IMR-90 (cell line): Measurements from ENCODE around the gene LCTL. TPM values are rescaled to one million over a fixed set of nuclear protein-coding genes. Genes with fewer than 3 reads are reported as not detected.

Experiments
- ATAC-seq: fragments of 200-7000 bp; cut with Tn5 transposase; 2 replicates; pipeline ENCODE4 v1.9.1; 2020; ENCODE audit warnings: low read depth, mild to moderate bottlenecking, moderate library complexity
- Bru-seq: library from RNA; stranded (reverse); fragments of 400-500 nt; gene quantifications from one replicate; lab custom pipeline; 2021; lab: Mats Ljungman, UMichigan
- BruChase-seq, 2 experiments: library from RNA; stranded (reverse); fragments of 400-500 nt; gene quantifications; one replicate each; lab custom pipeline; 2021; lab: Mats Ljungman, UMichigan
- BruUV-seq: library from RNA; stranded (reverse); fragments of 400-500 nt; replicated peaks from 2 replicates; lab custom pipeline; 2021; lab: Mats Ljungman, UMichigan
- CTCF ChIA-PET: fragments of 300-600 bp; formaldehyde crosslinking; extraction: SDS; loops from one replicate; lab custom pipeline; 2021; ENCODE audit warnings: antibody characterized with exemption; lab: Yijun Ruan, JAX
- POLR2A ChIA-PET: fragments of 300-600 bp; sonication (Branson Sonifier 250); formaldehyde crosslinking; loops from one replicate; lab custom pipeline; 2022; ENCODE audit warnings: antibody characterized with exemption; ENCODE audit not compliant: unreplicated experiment; lab: Charles Lee
- DNase-seq: peaks from one replicate; pipeline ENCODE4 v3.0.0; 2013
- H2AFZ ChIP-seq: replicated peaks from 2 replicates; pipeline ENCODE3; 2013; ENCODE audit warnings: low read length, mild to moderate bottlenecking; ENCODE audit not compliant: poor library complexity
- H2AK5ac ChIP-seq: 2 replicates; pipeline ENCODE4 v1.6.1; 2013; ENCODE audit warnings: low read depth, low read length, inconsistent platforms
- H2AK9ac ChIP-seq: replicated peaks from 2 replicates; pipeline ENCODE3; 2013; ENCODE audit warnings: mild to moderate bottlenecking, low read depth, low read length, moderate library complexity; ENCODE audit not compliant: poor library complexity
- H2BK120ac ChIP-seq: 2 replicates; pipeline ENCODE4 v1.6.1; 2013; ENCODE audit warnings: low read depth, low read length, inconsistent platforms
- H2BK15ac ChIP-seq: 3 replicates; pipeline ENCODE4 v1.6.1; 2013; ENCODE audit warnings: low read depth, low read length, inconsistent platforms
- H2BK20ac ChIP-seq: 2 replicates; pipeline ENCODE4 v1.6.1; 2013; ENCODE audit warnings: low read depth, mild to moderate bottlenecking, inconsistent platforms, low read length, moderate library complexity
- H2BK5ac ChIP-seq: 2 replicates; pipeline ENCODE4 v1.6.1; 2013; ENCODE audit warnings: mild to moderate bottlenecking, low read depth, low read length, inconsistent platforms; ENCODE audit not compliant: poor library complexity, severe bottlenecking
- H3K14ac ChIP-seq: replicated peaks from 2 replicates; pipeline ENCODE4 v1.6.1; 2013; ENCODE audit warnings: low read depth, low read length, inconsistent platforms
- H3K18ac ChIP-seq: 2 replicates; pipeline ENCODE4 v1.6.1; 2013; ENCODE audit warnings: low read depth, low read length, control low read depth
- H3K23ac ChIP-seq: 2 replicates; pipeline ENCODE4 v1.6.1; 2013; ENCODE audit warnings: low read depth, low read length, inconsistent platforms
- H3K27ac ChIP-seq: 2 replicates; pipeline ENCODE4 v1.5.1; 2013; ENCODE audit warnings: mild to moderate bottlenecking, control low read depth, low read length; ENCODE audit not compliant: insufficient read depth
- H3K27me3 ChIP-seq: 2 replicates; pipeline ENCODE4 v1.6.1; 2013; ENCODE audit warnings: low read length; ENCODE audit not compliant: control insufficient read depth, insufficient read depth
- H3K36me3 ChIP-seq: 2 replicates; pipeline ENCODE4 v1.6.1; 2013; ENCODE audit warnings: low read length, mixed read lengths; ENCODE audit not compliant: control insufficient read depth, insufficient read depth
- H3K4ac ChIP-seq: 2 replicates; pipeline ENCODE4 v1.6.1; 2013; ENCODE audit warnings: low read depth, low read length, inconsistent platforms
- H3K4me1 ChIP-seq: 2 replicates; pipeline ENCODE4 v1.6.1; 2013; ENCODE audit warnings: low read length, mixed read lengths; ENCODE audit not compliant: control insufficient read depth, insufficient read depth
- H3K4me2 ChIP-seq: 2 replicates; pipeline ENCODE4 v1.6.1; 2013; ENCODE audit warnings: low read depth, mild to moderate bottlenecking, control low read depth, low read length, moderate library complexity
- H3K4me3 ChIP-seq: 2 replicates; pipeline ENCODE4 v1.5.1; 2013; ENCODE audit warnings: low read depth, mild to moderate bottlenecking, control low read depth, low read length, moderate library complexity; ENCODE audit not compliant: insufficient read depth
- H3K56ac ChIP-seq: 2 replicates; pipeline ENCODE4 v1.6.1; 2013; ENCODE audit warnings: low read length, inconsistent platforms; ENCODE audit not compliant: insufficient read depth; ENCODE audit errors: extremely low read depth
- H3K79me1 ChIP-seq, 2 experiments: 2 replicates each; pipeline ENCODE4 v1.6.1; 2013; ENCODE audit warnings: low read length in 2 of 2, inconsistent platforms in 1 of 2, low read depth in 1 of 2
- H3K9ac ChIP-seq: 2 replicates; pipeline ENCODE4 v1.6.1; 2013; ENCODE audit warnings: low read depth, low read length, control low read depth
- H3K9me1 ChIP-seq: 2 replicates; pipeline ENCODE4 v1.6.1; 2013; ENCODE audit warnings: low read length, inconsistent platforms; ENCODE audit not compliant: insufficient read depth
- H3K9me3 ChIP-seq: 2 replicates; pipeline ENCODE4 v1.6.1; 2013; ENCODE audit warnings: low read length; ENCODE audit not compliant: control insufficient read depth, insufficient read depth
- H4K20me1 ChIP-seq: 2 replicates; pipeline ENCODE4 v1.6.1; 2013; ENCODE audit warnings: low read length, inconsistent platforms; ENCODE audit not compliant: insufficient read depth
- H4K5ac ChIP-seq: 2 replicates; pipeline ENCODE4 v1.6.1; 2013; ENCODE audit warnings: mild to moderate bottlenecking, low read depth, low read length, control low read depth
- H4K8ac ChIP-seq, 2 experiments: 2 replicates each; pipeline ENCODE4 v1.6.1; 2013; ENCODE audit warnings: low read depth in 2 of 2, low read length in 2 of 2, control low read depth in 1 of 2, inconsistent platforms in 1 of 2
- H4K91ac ChIP-seq: 2 replicates; pipeline ENCODE4 v1.6.1; 2013; ENCODE audit warnings: low read depth, low read length, inconsistent platforms; ENCODE audit not compliant: insufficient read depth
- MAFK ChIP-seq: IDR thresholded peaks from 2 replicates; pipeline ENCODE4 v1.6.1; 2012; ENCODE audit warnings: low read depth, low read length, improper control_type of control experiment
- RAD21 ChIP-seq: IDR thresholded peaks from 2 replicates; pipeline ENCODE4 v1.6.1; 2012; ENCODE audit warnings: low read length, improper control_type of control experiment
- WGBS, 2 experiments: methylation state at CpG; one replicate each; pipeline versions ENCODE4 v1.1.5 to v1.1.7; 2013; ENCODE audit warnings: missing lambda C conversion rate in 2 of 2; ENCODE audit not compliant: insufficient read length in 1 of 2; ENCODE audit errors: extremely low coverage in 2 of 2; 5-methylcytosine and 5-hydroxymethylcytosine counted together
- dilution Hi-C: fragments of 300-500 bp; cut with HindIII; formaldehyde crosslinking; loops from one replicate; pipeline ENCODE4 v1.14.3; 2018; ENCODE audit warnings: low sequenced_read_pairs; ENCODE audit not compliant: unreplicated experiment
- in situ Hi-C: fragments of 300-500 bp; cut with MboI; formaldehyde crosslinking; loops from 3 replicates; pipeline ENCODE4 v1.14.3; 2019; ENCODE audit warnings: low sequenced_read_pairs, inconsistent platforms, mixed read lengths
- intact Hi-C: fragments of 100-400 bp; cut with micrococcal nuclease; formaldehyde crosslinking; loops from 2 replicates; pipeline ENCODE4 v1.10.0; 2022
- long read RNA-seq: library from polyadenylated mRNA; unstranded; transcript quantifications from one replicate; pipeline ENCODE4 v2.0.0, GENCODE V29; 2021; ENCODE audit not compliant: unreplicated experiment
- polyA plus RNA-seq, 3 experiments: library from polyadenylated mRNA; depleted of rRNA; stranded (reverse); fragments of >200 nt; gene quantifications; 2 replicates each; pipeline ENCODE4 v1.2.3, GENCODE V29; 2012; ENCODE audit warnings: low replicate concordance in 1 of 3
- total RNA-seq: library from RNA; depleted of rRNA; stranded (reverse); fragments of >200 nt; gene quantifications from 2 replicates; pipeline ENCODE4 v1.2.3, GENCODE V29; 2012; rRNA removed

Gene LCTL
- total RNA-seq (8.9 and 10.4 TPM in 2 replicates), polyA plus RNA-seq (2012; rRNA removed) (10.3 and 10.5 TPM in 2 replicates), Bru-seq, nascent RNA (percentile 31 among the genes with signal in this experiment), BruChase-seq, experiment 1, labeled RNA remaining after a 6-hour chase (percentile 37 among the genes with signal in this experiment), BruChase-seq, experiment 2, labeled RNA remaining after a 2-hour chase (percentile 31 among the genes with signal in this experiment)
- polyA plus RNA-seq (2012; cell fraction: cytosol; rRNA removed) = 4.7 and 8.1 TPM in 2 replicates
- polyA plus RNA-seq (2012; cell fraction: nucleus; rRNA removed; ENCODE audit: low replicate concordance) = 10.0 and 14.8 TPM in 2 replicates
- long read RNA-seq, partial matches to known transcripts = 0 of 6 reads
- long read RNA-seq, other reads (novel, unspliced or antisense) = 6 of 6 reads

- DNase-seq (peak; percentile 72), ATAC-seq (peak; percentile 94)
- peaks cover 11% of the 10 kb centered on the region for H3K4me1 ChIP-seq
- no peak within 1 kb of the TSS for H3K4me3 ChIP-seq
- H2BK120ac ChIP-seq = peak within 1 kb of the TSS; percentile 76
- H3K27ac ChIP-seq = 0 out of 2 replicates have a peak within 1 kb of the TSS, but pooled peaks have one; percentile 33
- dilution Hi-C loops (no loop called here), intact Hi-C loops (no loop called here), in situ Hi-C loops (no loop called here)
- H4K91ac ChIP-seq = peak within 1 kb of the TSS; percentile 38
- H3K18ac ChIP-seq = peak within 1 kb of the TSS; percentile 22; the same call in 1 of the 2 replicates
- H4K8ac ChIP-seq = peak within 1 kb of the TSS; percentile 80 to 91; a peak in 3 of 4 replicates
- peaks cover 0 to 3% of the 10 kb centered on the region in 2 experiments; a peak in 1 of 4 replicates for H3K79me1 ChIP-seq
- peak; percentile 74 for TF ChIP-seq MAFK
- TF ChIP-seq RAD21 = no peak
- peak within 1 kb of the TSS; percentile 96 for H2AK9ac ChIP-seq
- peak within 1 kb of the TSS; percentile 30; the same call in 1 of the 2 replicates for H3K9ac ChIP-seq
- H2BK5ac ChIP-seq = no peak within 1 kb of the TSS
- H3K23ac ChIP-seq = peak within 1 kb of the TSS; percentile 63; the same call in 1 of the 2 replicates
- ChIA-PET POLR2A (interaction anchor here (1.1 kb wide), 1 partner anchor 12 kb away, joined by 4 read pairs; no protein-coding TSS in a partner anchor), CTCF (interaction anchor here (0.6 kb wide), 3 partner anchors 10 to 797 kb away, joined by 3 read pairs; no protein-coding TSS in a partner anchor)
- WGBS, 2 experiments = 33% methylated on average over 3 of the region's 14 CpGs; no CpG with 5 or more reads in 1 of the 2 experiments
- peak within 1 kb of the TSS; percentile 94 for H2AFZ ChIP-seq
- H3K14ac ChIP-seq = peak within 1 kb of the TSS; percentile 71
- no TSS peak for BruUV-seq
- peak within 1 kb of the TSS; percentile 92 for H2AK5ac ChIP-seq
- H3K56ac ChIP-seq = no peak within 1 kb of the TSS
- peak within 1 kb of the TSS; percentile 93; the same call in 1 of the 3 replicates for H2BK15ac ChIP-seq
- H3K36me3 ChIP-seq = no peaks in the 10 kb centered on the region
- no peaks in the 10 kb centered on the region for H3K9me3 ChIP-seq
- peaks cover 6% of the 10 kb centered on the region for H3K9me1 ChIP-seq
- H4K5ac ChIP-seq = peak within 1 kb of the TSS; percentile 81
- H3K4ac ChIP-seq = peak within 1 kb of the TSS; percentile 87
- H3K4me2 ChIP-seq = peak within 1 kb of the TSS; percentile 67
- no peaks in the 10 kb centered on the region for H4K20me1 ChIP-seq
- peak within 1 kb of the TSS; percentile 72 for H2BK20ac ChIP-seq
- no peaks in the 10 kb centered on the region for H3K27me3 ChIP-seq
These were observed at the start of gene LCTL for GRCh38 chr15:66565741-66566144. TSS of gene LCTL (minus strand) at chr15:66565998. CDS start at chr15:66565365, 633 bp downstream.
